ENCODE results near the gene THSD4.

Gene THSD4

GRCh38 chr15:71804695-71805470 lies 689.6 kb downstream of the THSD4 start:
- no peak for TF ChIP-seq CTCF (IDR thresholded peaks at IDR 0.05; ENCODE audit: extremely low read depth, missing control alignments)
- DNase-seq (ENCODE audit: low spot score), result no peak

GRCh38 chr15:71806452-71806931 lies 691.2 kb downstream of the THSD4 start:
- DNase-seq (ENCODE audit: low spot score), result no peak
- TF ChIP-seq CTCF (IDR thresholded peaks at IDR 0.05; ENCODE audit: extremely low read depth, missing control alignments), result no peak

DNA sequence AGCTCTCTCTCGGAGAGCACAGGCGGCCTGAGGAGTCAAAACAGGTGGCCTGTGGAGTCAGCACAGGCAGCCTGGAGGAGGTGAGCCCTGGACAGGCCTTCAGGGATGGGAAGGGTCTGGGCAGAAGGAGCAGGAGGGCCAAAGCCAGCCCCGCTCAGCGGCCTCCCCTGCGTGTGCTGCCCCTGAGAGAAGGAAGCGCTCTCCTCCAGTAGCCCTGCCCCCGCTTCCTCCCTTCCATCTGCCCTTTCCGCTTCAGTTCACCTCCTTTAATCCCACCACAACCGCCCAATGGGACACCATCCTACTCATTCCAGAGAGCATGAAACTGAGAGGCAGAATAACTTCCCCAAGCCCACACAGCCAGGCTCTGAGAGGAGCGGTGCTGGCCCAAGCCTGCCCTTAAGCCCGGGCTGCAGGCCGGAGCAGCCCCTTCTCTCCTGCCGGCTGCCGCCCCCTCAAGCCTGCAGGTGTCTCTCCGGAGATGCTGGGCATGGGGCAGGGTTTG lies 691.9 kb downstream of the THSD4 start:
- no peak for TF ChIP-seq CTCF (IDR thresholded peaks at IDR 0.05; ENCODE audit: extremely low read depth, missing control alignments)
- DNase-seq (ENCODE audit: low spot score), result no peak

- no peak for TF ChIP-seq CTCF (IDR thresholded peaks at IDR 0.05; ENCODE audit: extremely low read depth, missing control alignments)
- DNase-seq (ENCODE audit: low spot score), result no peak
Observed at GRCh38 chr15:71807691-71808091, 692.4 kb downstream of the THSD4 start.

- DNase-seq (ENCODE audit: low spot score), result no peak
- no peak for TF ChIP-seq CTCF (IDR thresholded peaks at IDR 0.05; ENCODE audit: extremely low read depth, missing control alignments)
Observed at GRCh38 chr15:71808311-71809020, 693.2 kb downstream of the THSD4 start.

DNA sequence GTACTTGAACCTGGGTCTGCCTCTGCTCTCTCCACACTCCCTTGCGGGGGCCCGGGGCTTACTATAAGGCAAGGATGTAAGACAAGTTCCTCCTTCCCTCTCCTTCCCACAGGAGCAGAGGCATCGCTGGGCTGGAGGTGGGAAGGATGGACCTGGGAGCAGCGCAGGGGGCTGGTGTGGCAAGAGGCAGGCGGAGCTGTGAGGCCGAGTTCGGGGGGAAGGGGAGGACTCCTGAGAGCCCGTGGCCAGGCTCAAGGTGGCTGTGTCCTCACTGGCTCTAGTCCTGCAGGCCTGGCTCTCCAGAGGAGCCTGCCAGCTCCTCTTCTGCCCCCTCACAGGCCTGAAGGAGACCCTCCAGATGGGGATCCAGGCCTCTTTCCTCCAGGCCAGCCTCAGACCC lies 694.1 kb downstream of the THSD4 start:
- TF ChIP-seq CTCF (IDR thresholded peaks at IDR 0.05; ENCODE audit: extremely low read depth, missing control alignments), result no peak

More for the DNA sequence above, 694.1 kb downstream of the THSD4 start:
- DNase-seq (ENCODE audit: low spot score), result no peak

Measured in GM20000 (cell line).